NOMO-1 (cell line): ENCODE measurements around the gene RGS8.

Experiments
- DNase-seq, 2 experiments: peaks; one replicate each; lab custom pipeline; 2025; ENCODE audit not compliant: unreplicated experiment in 2 of 2; lab: John Stamatoyannopoulos, UW

RGS8 gene

GRCh38 chr1:182644886-182645285 lies 39.5 kb downstream of the RGS8 start:
- no peak for DNase-seq

GRCh38 chr1:182643699-182644098 lies 40.7 kb downstream of the RGS8 start:
- no peak for DNase-seq

- DNase-seq, result no peak
Observed at GRCh38 chr1:182642461-182642860, 41.9 kb downstream of the RGS8 start.

- DNase-seq, result no peak
Observed at GRCh38 chr1:182641561-182641960, 42.8 kb downstream of the RGS8 start.

- no peak for DNase-seq
Observed at GRCh38 chr1:182639330-182639729, 45.1 kb downstream of the RGS8 start.

- no peak for DNase-seq
Observed at GRCh38 chr1:182637769-182638168, 46.6 kb downstream of the RGS8 start.

GRCh38 chr1:182635871-182636270 lies 48.5 kb downstream of the RGS8 start:
- no peak for DNase-seq
